ENCODE data around the gene CNTN4.

DNA sequence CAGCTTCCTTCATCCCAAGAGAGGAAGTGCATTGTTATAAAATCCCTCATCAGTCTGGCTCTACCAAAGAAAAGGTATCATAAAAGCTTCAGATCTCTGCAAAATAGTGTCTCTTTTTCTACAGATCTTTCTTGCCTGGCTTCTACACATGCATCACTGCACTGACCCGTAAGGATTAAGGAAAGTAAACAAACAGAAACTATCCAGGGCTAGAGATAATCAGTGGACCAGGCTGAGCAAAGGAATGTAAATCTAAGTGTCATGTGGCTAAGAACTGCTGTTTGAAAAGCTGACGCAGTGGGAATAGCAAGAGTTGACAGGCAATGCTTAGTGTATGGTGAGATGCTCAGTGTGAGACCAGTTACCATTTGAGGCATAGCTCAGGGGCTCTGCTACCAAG is 671.8 kb downstream of the CNTN4 start:
- TF ChIP-seq, protein P1, sequence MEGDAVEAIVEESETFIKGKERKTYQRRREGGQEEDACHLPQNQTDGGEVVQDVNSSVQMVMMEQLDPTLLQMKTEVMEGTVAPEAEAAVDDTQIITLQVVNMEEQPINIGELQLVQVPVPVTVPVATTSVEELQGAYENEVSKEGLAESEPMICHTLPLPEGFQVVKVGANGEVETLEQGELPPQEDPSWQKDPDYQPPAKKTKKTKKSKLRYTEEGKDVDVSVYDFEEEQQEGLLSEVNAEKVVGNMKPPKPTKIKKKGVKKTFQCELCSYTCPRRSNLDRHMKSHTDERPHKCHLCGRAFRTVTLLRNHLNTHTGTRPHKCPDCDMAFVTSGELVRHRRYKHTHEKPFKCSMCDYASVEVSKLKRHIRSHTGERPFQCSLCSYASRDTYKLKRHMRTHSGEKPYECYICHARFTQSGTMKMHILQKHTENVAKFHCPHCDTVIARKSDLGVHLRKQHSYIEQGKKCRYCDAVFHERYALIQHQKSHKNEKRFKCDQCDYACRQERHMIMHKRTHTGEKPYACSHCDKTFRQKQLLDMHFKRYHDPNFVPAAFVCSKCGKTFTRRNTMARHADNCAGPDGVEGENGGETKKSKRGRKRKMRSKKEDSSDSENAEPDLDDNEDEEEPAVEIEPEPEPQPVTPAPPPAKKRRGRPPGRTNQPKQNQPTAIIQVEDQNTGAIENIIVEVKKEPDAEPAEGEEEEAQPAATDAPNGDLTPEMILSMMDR (IDR thresholded peaks at IDR 0.05) = no peak
- TF ChIP-seq POLR2A (IDR thresholded peaks at IDR 0.05) = no peak
